NCI-H2029 (cell line): ENCODE data around the gene CCL23.

Experiments used
- DNase-seq: peaks from one replicate; lab custom pipeline; 2025; lab: John Stamatoyannopoulos, UW

Gene CCL23

GRCh38 chr17:35969558-35970380 lies 48.0 kb downstream of the CCL23 start:
- DNase-seq: peak; percentile 35

- DNase-seq: no peak
Observed at GRCh38 chr17:35968520-35969054, 49.2 kb downstream of the CCL23 start.

GRCh38 chr17:35965272-35965671 lies 52.5 kb downstream of the CCL23 start:
- DNase-seq: no peak

- DNase-seq: no peak
Observed at GRCh38 chr17:35963663-35964062, 54.1 kb downstream of the CCL23 start.
